ENCODE results near the gene ZKSCAN2. TPM values are rescaled to one million over a fixed set of nuclear protein-coding genes. Genes with fewer than 3 reads are reported as not detected.

Gene ZKSCAN2
- total RNA-seq, 1 donor, result 7.3 TPM

DNA sequence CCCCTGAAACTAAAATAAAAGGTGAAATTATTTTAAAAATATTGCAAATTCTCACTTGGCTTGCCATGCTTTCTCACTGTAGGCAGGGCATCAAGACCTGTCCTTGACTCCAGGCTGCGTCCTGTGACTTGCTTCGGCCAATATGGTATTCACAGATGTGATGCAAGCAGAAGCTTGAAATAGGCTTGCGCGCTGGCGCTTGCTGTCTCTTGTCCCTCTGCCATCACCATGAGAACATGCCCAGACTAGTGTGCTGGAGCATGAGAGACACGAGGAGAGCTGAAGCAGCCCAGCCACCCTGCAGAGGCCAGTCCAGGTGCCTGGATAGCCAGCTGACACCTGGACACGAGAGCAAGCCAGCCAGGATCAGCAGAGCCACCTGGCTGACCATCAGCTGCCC, 21.8 kb upstream of the ZKSCAN2 start:
- TF ChIP-seq, protein P1, sequence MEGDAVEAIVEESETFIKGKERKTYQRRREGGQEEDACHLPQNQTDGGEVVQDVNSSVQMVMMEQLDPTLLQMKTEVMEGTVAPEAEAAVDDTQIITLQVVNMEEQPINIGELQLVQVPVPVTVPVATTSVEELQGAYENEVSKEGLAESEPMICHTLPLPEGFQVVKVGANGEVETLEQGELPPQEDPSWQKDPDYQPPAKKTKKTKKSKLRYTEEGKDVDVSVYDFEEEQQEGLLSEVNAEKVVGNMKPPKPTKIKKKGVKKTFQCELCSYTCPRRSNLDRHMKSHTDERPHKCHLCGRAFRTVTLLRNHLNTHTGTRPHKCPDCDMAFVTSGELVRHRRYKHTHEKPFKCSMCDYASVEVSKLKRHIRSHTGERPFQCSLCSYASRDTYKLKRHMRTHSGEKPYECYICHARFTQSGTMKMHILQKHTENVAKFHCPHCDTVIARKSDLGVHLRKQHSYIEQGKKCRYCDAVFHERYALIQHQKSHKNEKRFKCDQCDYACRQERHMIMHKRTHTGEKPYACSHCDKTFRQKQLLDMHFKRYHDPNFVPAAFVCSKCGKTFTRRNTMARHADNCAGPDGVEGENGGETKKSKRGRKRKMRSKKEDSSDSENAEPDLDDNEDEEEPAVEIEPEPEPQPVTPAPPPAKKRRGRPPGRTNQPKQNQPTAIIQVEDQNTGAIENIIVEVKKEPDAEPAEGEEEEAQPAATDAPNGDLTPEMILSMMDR (IDR thresholded peaks at IDR 0.05; ENCODE audit: insufficient read depth, low read length), result no peak
- no peak overlapping the region for H3K4me3 ChIP-seq (ENCODE audit: low read depth, low read length)
- DNase-seq (ENCODE audit: low read depth), result peak; percentile 14

- DNase-seq (ENCODE audit: low read depth), result no peak
- H3K4me3 ChIP-seq (ENCODE audit: low read depth, low read length), result no peak overlapping the region
- TF ChIP-seq, protein P1 (IDR thresholded peaks at IDR 0.05; ENCODE audit: insufficient read depth, low read length), result no peak
Observed at GRCh38 chr16:25271421-25271820, 13.8 kb upstream of the ZKSCAN2 start.

GRCh38 chr16:25270577-25270976, 12.9 kb upstream of the ZKSCAN2 start:
- H3K4me3 ChIP-seq (ENCODE audit: low read depth, low read length), result no peak overlapping the region
- TF ChIP-seq, protein P1 (IDR thresholded peaks at IDR 0.05; ENCODE audit: insufficient read depth, low read length), result no peak
- DNase-seq (ENCODE audit: low read depth), result no peak

DNA sequence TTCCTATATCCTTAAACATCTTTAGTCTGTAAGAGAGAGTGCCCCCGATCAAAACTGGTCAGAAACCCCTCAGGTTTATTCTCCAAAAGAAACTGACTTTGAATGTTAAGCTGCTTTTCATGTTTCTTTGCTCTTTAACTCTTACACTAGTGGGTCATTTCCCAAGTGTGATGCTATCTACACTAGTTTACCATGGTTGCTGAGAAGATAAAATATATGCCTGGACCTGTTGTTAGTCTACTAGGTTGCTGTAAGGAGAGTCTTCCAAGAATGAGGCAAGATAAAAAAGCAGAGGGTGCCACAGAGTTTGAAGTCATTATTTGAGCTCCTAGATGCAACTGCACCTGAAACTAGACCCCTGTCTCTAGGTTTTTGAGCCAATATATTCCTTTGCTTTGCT, 12.2 kb upstream of the ZKSCAN2 start:
- TF ChIP-seq, protein P1 (IDR thresholded peaks at IDR 0.05; ENCODE audit: insufficient read depth, low read length), result no peak
- no peak for DNase-seq (ENCODE audit: low read depth)
- no peak overlapping the region for H3K4me3 ChIP-seq (ENCODE audit: low read depth, low read length)

- TF ChIP-seq, protein P1 (IDR thresholded peaks at IDR 0.05; ENCODE audit: insufficient read depth, low read length), result no peak
- no peak for DNase-seq (ENCODE audit: low read depth)
- H3K4me3 ChIP-seq (ENCODE audit: low read depth, low read length), result no peak overlapping the region
Observed at GRCh38 chr16:25265968-25266367, 8.3 kb upstream of the ZKSCAN2 start.

DNA sequence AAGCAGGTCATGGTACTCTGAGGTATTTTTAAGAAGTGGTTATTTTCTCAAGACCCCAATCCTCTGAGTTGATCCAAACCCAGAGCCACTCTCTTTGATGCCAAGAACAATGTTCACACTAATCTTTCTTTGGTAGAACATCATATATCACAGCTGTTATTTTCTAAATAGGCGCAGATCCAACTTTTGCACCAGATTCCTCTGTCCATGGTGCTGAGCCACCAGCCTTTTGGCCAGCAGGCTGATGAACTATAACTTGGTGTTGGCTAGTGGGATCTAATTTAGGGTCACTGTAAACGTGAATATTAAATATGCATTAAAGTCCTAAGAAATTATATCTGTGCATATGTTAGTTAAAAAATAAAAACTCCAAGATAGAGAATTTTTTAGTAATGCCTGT, 7.0 kb upstream of the ZKSCAN2 start:
- TF ChIP-seq, protein P1 (IDR thresholded peaks at IDR 0.05; ENCODE audit: insufficient read depth, low read length), result no peak
- DNase-seq (ENCODE audit: low read depth), result peak; percentile 30
- H3K4me3 ChIP-seq (ENCODE audit: low read depth, low read length), result no peak overlapping the region

DNA sequence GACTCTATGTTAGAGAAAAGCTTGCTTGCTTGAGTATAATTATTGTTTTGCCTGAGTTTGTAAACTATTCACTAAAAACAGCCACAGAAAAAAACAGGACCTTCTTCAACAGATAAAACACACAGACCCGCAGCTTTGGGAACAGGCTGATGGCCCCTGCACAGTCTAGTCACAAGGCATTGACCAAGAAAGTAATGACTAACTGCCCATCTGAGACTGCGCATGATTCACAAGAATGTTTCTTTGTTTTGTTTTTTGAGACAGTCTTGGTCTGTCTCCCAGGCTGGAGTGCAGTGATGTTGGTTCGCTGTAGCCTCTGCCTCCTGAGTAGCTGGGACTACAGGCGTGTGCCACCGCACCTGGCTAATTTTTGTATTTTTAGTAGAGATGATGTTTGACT, 2.8 kb upstream of the ZKSCAN2 start:
- H3K4me3 ChIP-seq (ENCODE audit: low read depth, low read length), result no peak overlapping the region
- TF ChIP-seq, protein P1 (IDR thresholded peaks at IDR 0.05; ENCODE audit: insufficient read depth, low read length), result no peak
- DNase-seq (ENCODE audit: low read depth), result no peak

Measured in fibroblast of the aortic adventitia (primary cell).